AG09309 (cell line): ENCODE measurements around the gene CENPO.

Source experiments
- DNase-seq: peaks from one replicate; pipeline ENCODE4 v3.0.0-alpha.2; 2010; ENCODE audit warnings: low read depth
- H3K4me3 ChIP-seq: 2 replicates; pipeline ENCODE4 v1.5.1; 2011; ENCODE audit warnings: mild to moderate bottlenecking, low read depth, low read length, moderate library complexity; ENCODE audit not compliant: control insufficient read depth
- TF ChIP-seq, protein P1 (sequence below): IDR thresholded peaks from 2 replicates; pipeline ENCODE4 v1.5.1; 2011; ENCODE audit warnings: mild to moderate bottlenecking, low read depth, low read length, inconsistent platforms; ENCODE audit not compliant: insufficient read depth, control insufficient read depth; ENCODE audit errors: missing control alignments

Gene CENPO

GRCh38 chr2:24783641-24784040, 9.6 kb upstream of the CENPO start:
- H3K4me3 ChIP-seq: no peak overlapping the region
- no peak for DNase-seq
- TF ChIP-seq, protein P1, sequence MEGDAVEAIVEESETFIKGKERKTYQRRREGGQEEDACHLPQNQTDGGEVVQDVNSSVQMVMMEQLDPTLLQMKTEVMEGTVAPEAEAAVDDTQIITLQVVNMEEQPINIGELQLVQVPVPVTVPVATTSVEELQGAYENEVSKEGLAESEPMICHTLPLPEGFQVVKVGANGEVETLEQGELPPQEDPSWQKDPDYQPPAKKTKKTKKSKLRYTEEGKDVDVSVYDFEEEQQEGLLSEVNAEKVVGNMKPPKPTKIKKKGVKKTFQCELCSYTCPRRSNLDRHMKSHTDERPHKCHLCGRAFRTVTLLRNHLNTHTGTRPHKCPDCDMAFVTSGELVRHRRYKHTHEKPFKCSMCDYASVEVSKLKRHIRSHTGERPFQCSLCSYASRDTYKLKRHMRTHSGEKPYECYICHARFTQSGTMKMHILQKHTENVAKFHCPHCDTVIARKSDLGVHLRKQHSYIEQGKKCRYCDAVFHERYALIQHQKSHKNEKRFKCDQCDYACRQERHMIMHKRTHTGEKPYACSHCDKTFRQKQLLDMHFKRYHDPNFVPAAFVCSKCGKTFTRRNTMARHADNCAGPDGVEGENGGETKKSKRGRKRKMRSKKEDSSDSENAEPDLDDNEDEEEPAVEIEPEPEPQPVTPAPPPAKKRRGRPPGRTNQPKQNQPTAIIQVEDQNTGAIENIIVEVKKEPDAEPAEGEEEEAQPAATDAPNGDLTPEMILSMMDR: no peak

DNA sequence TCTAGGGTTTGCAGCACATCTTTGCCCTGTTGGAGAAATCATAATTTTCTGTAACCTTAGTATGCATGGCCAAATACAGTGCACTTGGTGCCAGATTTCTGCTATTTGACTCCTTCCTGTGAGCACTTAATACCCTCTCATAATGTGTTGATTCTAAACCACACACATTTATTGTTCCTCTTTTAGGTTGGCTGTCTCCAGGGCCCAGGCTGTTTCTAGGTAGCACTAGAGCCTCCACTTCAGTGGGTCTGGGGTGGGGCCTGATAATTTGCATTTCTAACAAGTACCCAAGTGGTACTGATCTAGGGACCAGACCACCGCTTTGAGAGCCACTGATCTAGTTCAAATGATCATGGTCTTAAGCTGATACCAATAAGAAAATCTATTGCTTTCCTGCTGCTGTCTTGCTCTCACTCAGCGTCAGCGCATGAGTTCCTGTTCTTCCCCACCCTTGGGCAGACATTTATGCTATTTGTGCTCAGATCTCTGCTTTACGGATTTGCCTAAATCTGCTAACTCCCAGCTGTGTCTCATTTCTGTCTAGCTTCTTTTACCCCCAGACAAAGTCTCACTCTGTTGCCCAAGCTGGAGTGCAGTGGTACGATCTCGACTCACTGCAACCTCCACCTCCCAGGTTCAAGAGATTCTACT, 7.4 kb upstream of the CENPO start:
- TF ChIP-seq, protein P1: no peak
- DNase-seq: no peak
- H3K4me3 ChIP-seq: no peak overlapping the region

DNA sequence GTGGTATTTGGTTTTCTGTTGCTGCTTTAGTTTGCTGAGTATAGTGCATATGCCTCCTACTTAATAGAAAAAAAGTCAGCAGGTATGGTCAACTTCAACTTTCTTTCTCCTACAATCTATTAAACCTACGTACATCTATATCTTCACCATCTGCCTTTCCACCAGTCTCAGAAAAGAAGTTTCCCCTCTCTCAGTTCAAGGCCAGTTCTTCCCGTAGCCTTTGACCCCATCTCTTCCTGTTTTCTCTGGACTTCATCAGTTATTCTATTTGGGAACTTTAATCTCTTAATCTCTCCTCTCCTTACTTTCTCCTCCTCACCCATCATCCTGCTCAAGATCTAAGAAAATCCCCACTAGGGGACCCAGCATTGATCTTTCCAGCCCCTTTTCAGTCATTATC, 5.7 kb upstream of the CENPO start:
- TF ChIP-seq, protein P1: no peak
- no peak overlapping the region for H3K4me3 ChIP-seq
- DNase-seq: no peak

- no peak for DNase-seq
- H3K4me3 ChIP-seq: no peak overlapping the region
- TF ChIP-seq, protein P1: no peak
Measured at GRCh38 chr2:24788816-24789215, 4.4 kb upstream of the CENPO start.

DNA sequence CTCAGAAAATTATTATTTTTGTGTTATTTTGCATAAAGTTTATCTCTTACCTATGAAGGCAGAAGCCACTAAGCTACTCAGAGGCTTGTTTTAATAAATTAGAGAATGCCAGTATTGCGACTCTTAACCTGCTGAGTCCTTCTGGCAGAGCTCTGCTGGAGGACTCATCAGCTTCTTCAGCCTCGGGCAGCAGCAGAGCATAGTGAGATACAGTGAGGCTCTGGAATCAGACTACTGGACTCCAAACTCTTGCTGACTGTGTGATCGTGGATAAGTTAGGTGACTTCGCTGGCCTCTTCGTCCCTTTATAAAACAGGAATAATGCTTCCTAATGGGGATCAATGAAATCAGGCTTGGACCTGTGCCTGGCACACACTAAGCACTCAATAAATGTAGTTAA, 1.8 kb upstream of the CENPO start:
- no peak overlapping the region for H3K4me3 ChIP-seq
- TF ChIP-seq, protein P1: no peak
- no peak for DNase-seq

DNA sequence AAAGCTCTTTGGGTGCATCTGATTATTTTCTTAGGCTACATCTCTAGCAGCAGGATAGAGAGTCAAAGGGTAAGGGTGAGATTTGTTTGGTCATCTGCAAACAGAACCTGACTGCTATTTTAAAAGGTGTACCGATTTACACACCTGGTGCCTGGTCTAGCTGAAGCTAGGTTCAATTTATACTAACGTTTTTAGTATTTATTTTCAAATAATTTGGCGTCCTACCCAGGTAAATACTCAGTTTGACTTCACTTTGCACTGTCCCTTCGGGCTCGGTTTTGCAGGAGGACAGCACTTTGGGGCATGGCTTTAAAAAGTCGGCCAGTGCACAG, 717 bp upstream of the CENPO start:
- DNase-seq: no peak
- peak overlapping the region; percentile 87 for H3K4me3 ChIP-seq
- TF ChIP-seq, protein P1: no peak
